Large intestine (tissue), 3 donors: ENCODE data around the gene USP21. TPM values are rescaled to one million over a fixed set of nuclear protein-coding genes. Genes with fewer than 3 reads are reported as not detected.

Experiments used
- DNase-seq, 2 donors: peaks; one replicate each; pipeline versions ENCODE4 v3.0.0 to v3.0.0-alpha.2; 2013
- H3K27ac ChIP-seq: one replicate; pipeline ENCODE4 v1.5.1; 2013; ENCODE audit warnings: low read length
- H3K27me3 ChIP-seq: 2 replicates; pipeline ENCODE4 v1.6.1; 2013; ENCODE audit warnings: low read length; ENCODE audit not compliant: control insufficient read depth, insufficient read depth
- H3K36me3 ChIP-seq: 2 replicates; pipeline ENCODE4 v1.6.1; 2013; ENCODE audit warnings: low read length; ENCODE audit not compliant: control insufficient read depth, insufficient read depth
- H3K4me1 ChIP-seq: one replicate; pipeline ENCODE4 v1.6.1; 2013; ENCODE audit warnings: low read length; ENCODE audit not compliant: control insufficient read depth, insufficient read depth
- H3K4me3 ChIP-seq: one replicate; pipeline ENCODE4 v1.5.1; 2013; ENCODE audit warnings: low read length
- H3K9me3 ChIP-seq: one replicate; pipeline ENCODE4 v1.6.1; 2013; ENCODE audit warnings: mild to moderate bottlenecking, low read depth, low read length, moderate library complexity; ENCODE audit not compliant: control insufficient read depth
- WGBS: methylation state at CpG from one replicate; pipeline ENCODE4 v1.1.5; 2013; ENCODE audit warnings: low lambda C conversion rate; ENCODE audit not compliant: insufficient coverage; 5-methylcytosine and 5-hydroxymethylcytosine counted together
- polyA plus RNA-seq: library from polyadenylated mRNA; unstranded; fragments of 120-200 nt; gene quantifications from one replicate; pipeline ENCODE4 v1.2.1, GENCODE V29; 2013

Gene USP21
- polyA plus RNA-seq, 1 donor, result 29.4 TPM

GRCh38 chr1:161179698-161180097 lies 20.4 kb downstream of the USP21 start:
- H3K4me1 ChIP-seq, result peaks cover 12% of the 10 kb centered on the region
- WGBS, result no CpG with 5 or more reads among the region's 3 CpGs
- H3K9me3 ChIP-seq, result no peaks in the 10 kb centered on the region
- H3K4me3 ChIP-seq, result no peak overlapping the region
- H3K27me3 ChIP-seq, result no peaks in the 10 kb centered on the region
- peaks cover 12% of the 10 kb centered on the region for H3K36me3 ChIP-seq
- DNase-seq, result no peak
- H3K27ac ChIP-seq, result no peak overlapping the region

DNA sequence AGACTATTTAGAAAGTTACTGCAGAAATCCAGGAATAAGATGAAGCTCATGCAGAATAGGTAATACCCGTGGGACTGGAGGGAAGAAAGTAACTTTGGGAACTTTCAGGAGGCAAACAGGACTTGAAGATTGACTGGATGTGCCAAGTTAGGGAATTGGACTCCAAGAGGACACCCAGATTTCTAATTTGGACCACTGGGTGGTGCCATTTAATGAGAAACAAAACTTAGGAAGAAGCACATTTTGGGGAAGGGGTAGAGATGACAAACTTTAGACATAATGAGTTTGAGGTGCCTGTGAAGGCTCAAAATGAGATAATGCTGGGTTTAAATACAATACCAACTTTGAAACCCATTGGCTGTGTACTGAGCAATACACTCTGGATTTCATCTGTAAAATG lies 21.3 kb downstream of the USP21 start:
- Histone ChIP-seq H3K36me3 (peaks cover 3% of the 10 kb centered on the region), H3K9me3 (no peaks in the 10 kb centered on the region), H3K27me3 (no peaks in the 10 kb centered on the region), H3K27ac (no peak overlapping the region), H3K4me1 (peaks cover 12% of the 10 kb centered on the region), H3K4me3 (no peak overlapping the region)
- DNase-seq, result no peak
- WGBS, result no CpG with 5 or more reads among the region's 1 CpG

DNA sequence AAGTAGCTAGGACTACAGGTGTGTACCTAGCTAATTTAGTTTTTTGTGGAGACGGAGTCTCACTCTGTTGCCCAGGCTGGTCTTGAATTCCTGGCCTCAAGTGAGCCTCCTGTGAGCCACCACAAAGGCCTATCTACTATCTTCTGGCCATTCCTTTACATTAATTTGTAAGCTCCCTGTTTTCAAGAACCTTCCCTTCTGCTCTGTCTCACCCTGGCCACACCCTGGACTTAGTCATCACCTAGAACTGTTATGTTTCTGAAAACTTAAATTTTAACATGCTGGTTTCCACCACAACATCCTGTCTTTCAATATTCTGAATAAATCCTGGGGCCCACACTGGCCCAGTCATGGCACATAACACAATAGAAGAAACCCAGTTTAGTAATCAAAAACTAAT lies 22.9 kb downstream of the USP21 start:
- H3K27me3 ChIP-seq, result no peaks in the 10 kb centered on the region
- H3K36me3 ChIP-seq, result no peaks in the 10 kb centered on the region
- WGBS, result no CpG with 5 or more reads among the region's 1 CpG
- no peak for DNase-seq
- H3K27ac ChIP-seq, result no peak overlapping the region
- H3K4me1 ChIP-seq, result peaks cover 4% of the 10 kb centered on the region
- H3K9me3 ChIP-seq, result no peaks in the 10 kb centered on the region
- no peak overlapping the region for H3K4me3 ChIP-seq

DNA sequence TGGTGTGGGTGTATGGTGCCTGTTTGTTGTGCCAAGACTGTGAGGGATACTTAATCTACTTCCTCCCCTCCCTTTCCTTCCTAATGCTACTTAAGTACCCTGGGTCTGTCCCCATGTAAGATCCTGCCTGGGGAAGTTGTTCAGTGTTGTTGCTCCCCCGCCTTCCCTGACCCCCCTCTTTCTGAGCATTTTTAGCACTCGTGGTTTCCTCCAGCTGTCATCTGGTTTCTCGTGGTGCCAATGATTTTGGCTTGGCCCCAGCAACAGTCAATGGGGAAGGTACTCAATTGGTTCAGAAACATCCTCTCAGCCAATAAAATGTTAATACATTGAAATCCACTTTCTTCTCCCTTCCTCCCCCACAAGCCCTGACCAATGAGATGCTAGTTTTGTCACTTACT lies 26.0 kb downstream of the USP21 start:
- Histone ChIP-seq H3K27me3 (no peaks in the 10 kb centered on the region), H3K4me1 (no peaks in the 10 kb centered on the region), H3K36me3 (no peaks in the 10 kb centered on the region), H3K9me3 (no peaks in the 10 kb centered on the region), H3K4me3 (no peak overlapping the region), H3K27ac (peak overlapping the region; percentile 30)
- peak; percentile 49 to 59 for DNase-seq
- WGBS, result 30% methylated on average over 2 of the region's 3 CpGs

DNA sequence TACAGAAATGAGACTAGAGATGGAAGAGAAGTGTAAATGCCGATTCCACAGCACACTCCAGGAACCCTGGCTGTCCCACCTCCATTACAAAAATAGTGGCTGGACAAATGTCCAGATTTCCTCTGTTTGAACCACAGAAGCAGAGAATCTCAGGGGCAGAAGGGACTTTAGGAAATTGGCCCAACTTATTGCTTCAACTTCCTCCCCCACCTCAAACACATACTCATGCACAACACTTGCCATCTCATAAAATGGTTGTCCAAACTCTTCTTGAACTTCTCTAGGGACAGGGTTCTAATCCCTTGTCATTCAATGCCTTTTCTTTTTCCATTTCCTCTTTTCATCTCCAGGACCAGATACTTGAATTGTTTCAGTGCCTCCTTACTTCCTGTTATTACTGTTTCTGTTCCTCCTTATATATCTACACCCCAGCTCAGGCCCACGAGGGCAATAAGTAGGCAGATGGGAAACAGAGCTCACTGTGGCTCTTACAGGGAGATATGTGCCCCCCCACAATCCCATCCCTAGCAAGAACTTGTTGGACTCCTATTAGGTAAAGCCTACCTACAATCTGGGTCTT lies 26.5 kb downstream of the USP21 start:
- Histone ChIP-seq H3K27ac (peak overlapping the region; percentile 30), H3K4me1 (no peaks in the 10 kb centered on the region), H3K27me3 (peaks cover 2% of the 10 kb centered on the region), H3K36me3 (no peaks in the 10 kb centered on the region), H3K9me3 (no peaks in the 10 kb centered on the region), H3K4me3 (no peak overlapping the region)
- WGBS, result no CpG with 5 or more reads among the region's 2 CpGs
- no peak for DNase-seq

- Histone ChIP-seq H3K36me3 (no peaks in the 10 kb centered on the region), H3K9me3 (no peaks in the 10 kb centered on the region), H3K27ac (no peak overlapping the region), H3K4me3 (no peak overlapping the region), H3K27me3 (peaks cover 4% of the 10 kb centered on the region), H3K4me1 (no peaks in the 10 kb centered on the region)
- WGBS, result no CpG with 5 or more reads among the region's 3 CpGs
- DNase-seq, result no peak
Measured at GRCh38 chr1:161187311-161187710, 28.0 kb downstream of the USP21 start.

DNA sequence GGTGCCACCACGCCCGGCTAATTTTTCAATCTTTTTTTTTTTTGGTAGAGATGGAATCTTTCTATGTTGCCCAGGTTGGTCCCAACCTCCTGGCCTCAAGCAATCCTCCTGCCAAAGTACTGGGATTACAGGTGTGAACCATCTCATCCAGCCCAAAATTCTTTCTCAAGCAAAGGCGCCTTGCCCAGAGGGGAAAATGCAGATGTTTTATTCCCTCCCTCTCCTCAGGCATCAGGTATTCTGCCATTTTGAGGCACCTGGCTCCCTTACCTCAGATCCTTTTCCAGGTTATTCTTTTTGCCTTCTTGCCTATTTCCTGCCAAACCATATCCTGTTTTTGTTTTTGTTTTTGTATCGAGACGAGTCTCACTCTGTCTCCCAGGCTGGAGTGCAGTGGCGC lies 29.1 kb downstream of the USP21 start:
- H3K4me1 ChIP-seq, result no peaks in the 10 kb centered on the region
- no peaks in the 10 kb centered on the region for H3K9me3 ChIP-seq
- H3K36me3 ChIP-seq, result no peaks in the 10 kb centered on the region
- WGBS, result no CpG with 5 or more reads among the region's 6 CpGs
- H3K27ac ChIP-seq, result no peak overlapping the region
- no peak overlapping the region for H3K4me3 ChIP-seq
- H3K27me3 ChIP-seq, result peaks cover 4% of the 10 kb centered on the region
- no peak for DNase-seq

DNA sequence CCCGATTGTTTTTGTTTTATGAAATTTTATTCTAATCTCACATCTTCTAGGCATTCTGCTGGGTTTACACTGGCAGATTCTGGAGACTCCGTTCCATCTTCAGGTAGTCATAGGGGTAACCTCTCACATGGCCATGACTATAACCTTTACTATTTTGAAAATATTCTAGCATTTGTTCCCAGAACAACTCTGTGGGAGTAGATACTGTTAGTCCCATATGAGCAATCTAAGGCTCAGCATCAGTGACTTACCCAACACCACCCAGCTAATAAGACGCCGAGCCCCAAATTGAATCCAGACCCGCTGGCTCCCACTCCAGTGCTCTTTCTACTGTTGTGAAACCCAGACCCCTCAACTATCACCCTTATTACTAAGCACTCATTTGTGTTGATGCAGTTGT lies 29.7 kb downstream of the USP21 start:
- Histone ChIP-seq H3K4me3 (no peak overlapping the region), H3K4me1 (no peaks in the 10 kb centered on the region), H3K9me3 (no peaks in the 10 kb centered on the region), H3K36me3 (no peaks in the 10 kb centered on the region), H3K27ac (no peak overlapping the region), H3K27me3 (peaks cover 4% of the 10 kb centered on the region)
- no peak for DNase-seq
- WGBS, result no CpG with 5 or more reads among the region's 5 CpGs

GRCh38 chr1:161190962-161191521 lies 31.7 kb downstream of the USP21 start:
- H3K27ac ChIP-seq, result no peak overlapping the region
- no peaks in the 10 kb centered on the region for H3K9me3 ChIP-seq
- H3K4me1 ChIP-seq, result no peaks in the 10 kb centered on the region
- no peak overlapping the region for H3K4me3 ChIP-seq
- no CpG with 5 or more reads among the region's 22 CpGs for WGBS
- DNase-seq, result no peak
- H3K27me3 ChIP-seq, result peaks cover 4% of the 10 kb centered on the region
- H3K36me3 ChIP-seq, result no peaks in the 10 kb centered on the region

DNA sequence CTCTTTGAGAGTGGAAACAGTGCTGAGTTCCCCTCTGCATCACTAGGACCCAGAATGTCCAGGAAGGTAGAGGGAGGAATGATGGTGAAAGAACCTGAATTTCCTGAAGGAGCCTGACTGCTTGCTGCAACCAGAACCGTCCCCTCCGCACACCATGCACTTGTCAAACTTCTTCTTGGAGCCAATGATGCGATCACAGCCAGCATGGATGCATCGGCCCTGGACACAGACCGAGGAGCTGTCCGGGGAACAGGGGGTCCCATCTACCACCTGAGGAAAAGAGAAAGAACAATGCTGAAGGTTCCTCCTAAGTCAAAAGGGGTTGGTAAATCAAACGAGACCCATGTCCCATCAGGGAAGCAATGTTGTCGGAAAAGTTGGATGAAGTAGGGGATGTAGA lies 32.7 kb downstream of the USP21 start:
- Histone ChIP-seq H3K27ac (no peak overlapping the region), H3K4me1 (no peaks in the 10 kb centered on the region), H3K27me3 (peaks cover 4% of the 10 kb centered on the region), H3K36me3 (no peaks in the 10 kb centered on the region), H3K4me3 (no peak overlapping the region), H3K9me3 (no peaks in the 10 kb centered on the region)
- DNase-seq, result no peak
- 70% methylated on average over 2 of the region's 8 CpGs for WGBS
